ENCODE measurements around the gene ZNF543.

DNA sequence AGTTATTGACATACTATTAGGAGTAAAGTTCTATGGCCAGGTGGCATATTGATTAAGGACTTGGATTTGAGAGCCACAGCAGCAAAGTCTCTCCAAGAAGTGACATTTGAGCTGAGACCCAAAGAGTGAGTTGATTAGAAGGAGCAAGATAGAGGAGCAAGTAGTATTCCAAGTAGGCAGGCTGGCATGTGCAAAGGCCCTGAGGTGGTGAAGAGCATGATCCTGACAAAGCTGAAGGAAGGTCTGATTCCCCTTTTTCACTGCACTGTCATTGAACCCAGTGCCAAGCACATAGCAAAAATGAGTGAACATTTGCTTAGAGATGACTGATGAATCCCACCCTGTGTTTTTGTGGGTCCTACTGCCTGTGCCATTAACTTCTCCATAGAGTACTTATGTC lies 4.7 kb downstream of the ZNF543 start:
- TF ChIP-seq POLR2A (IDR thresholded peaks at IDR 0.05; ENCODE audit: low read depth, low read length), result no peak
- no peak for TF ChIP-seq POLR2AphosphoS5 (IDR thresholded peaks at IDR 0.05; ENCODE audit: low read depth, low read length)
- no peak for TF ChIP-seq TAF1 (IDR thresholded peaks at IDR 0.05; ENCODE audit: borderline replicate concordance, low read depth, low read length)
